Measurements from ENCODE around the gene PCBD1.

Gene PCBD1

DNA sequence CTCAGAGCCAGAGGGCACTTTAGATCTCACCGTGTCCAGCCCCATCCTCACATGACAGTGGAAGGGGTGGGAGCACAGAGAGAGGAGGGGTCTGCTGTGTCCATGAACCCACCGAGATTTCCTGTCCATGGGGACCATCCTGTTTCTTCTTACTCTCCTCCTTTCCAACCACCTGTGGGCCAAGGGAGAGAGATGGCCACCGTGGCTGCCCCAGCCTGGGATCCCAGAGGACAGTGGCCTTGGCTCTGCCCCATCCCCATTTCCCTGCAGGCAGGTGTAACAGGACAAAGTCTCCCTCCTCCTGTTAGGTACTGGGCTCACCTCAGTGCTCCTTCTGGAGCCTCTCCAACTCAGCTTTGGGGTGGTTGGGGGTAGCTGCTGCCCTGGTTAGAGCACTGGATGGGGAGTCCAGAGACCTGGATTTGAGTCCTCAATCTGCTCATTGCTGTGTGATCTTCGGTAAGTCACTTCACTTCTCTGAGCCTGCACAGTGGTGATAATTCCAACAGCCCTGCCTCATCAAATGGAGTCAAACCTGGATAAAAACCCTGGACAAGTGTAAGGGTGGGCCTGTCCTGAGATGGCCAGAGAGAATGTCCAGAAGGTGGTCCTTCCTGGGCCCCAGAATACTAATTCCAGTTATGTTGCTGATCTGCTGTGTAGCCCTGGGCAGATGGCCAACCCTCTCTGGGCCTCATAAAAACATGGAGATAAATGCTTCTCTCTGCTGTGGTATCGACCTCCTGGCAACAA, 17.8 kb upstream of the PCBD1 start:
- intact Hi-C loops (cut with DNase I): no loop called here
- peak in 1 of 42 donors; percentile 8 for DNase-seq

DNA sequence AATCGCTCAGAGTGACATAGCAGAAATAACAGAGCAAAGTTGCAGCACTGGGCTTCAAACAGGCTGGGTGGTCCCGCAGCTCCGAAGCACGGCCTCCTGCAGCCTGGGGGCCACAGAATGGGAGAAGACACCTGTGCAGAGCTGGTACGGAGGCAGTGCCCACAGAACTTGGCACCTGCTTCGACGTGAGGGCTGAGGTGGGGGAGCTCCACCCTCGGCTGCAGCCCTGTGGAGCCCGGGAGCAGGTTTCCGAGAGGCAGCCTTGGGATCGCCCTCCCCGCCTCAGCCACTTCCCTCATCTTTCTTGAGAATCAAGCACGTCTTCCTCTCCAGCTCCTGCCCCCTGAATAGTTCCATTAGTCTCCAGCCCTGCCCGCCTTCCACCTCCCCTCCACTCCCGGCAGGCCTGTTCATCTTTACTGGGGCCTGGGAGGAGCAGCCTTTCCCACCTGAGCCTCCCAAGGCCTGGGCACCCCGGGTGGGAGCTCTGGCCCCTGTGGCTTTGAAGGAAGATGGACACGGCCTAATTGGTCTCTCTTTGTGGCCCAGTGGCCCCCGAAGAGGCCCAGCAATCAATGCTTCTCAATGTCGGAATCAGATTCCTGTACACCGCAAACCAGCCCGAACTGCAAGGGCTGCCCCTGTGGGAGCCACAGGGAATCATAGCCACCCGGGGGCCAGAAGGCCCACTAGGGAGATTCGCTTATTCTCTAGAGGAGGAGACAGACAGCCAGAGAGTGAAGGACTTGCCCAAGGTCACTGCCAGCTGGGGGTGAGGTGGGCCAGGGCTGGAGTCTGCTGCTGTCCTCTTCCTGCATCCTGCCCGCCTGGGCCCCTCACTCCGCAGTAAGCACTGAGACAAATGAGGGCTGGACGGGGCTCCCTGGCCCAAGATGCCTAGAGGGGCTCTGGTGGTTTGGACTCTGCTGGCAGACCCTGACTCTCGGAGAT, 17.0 kb upstream of the PCBD1 start:
- peak in 2 of 42 donors; percentile 26 to 42 for DNase-seq
- intact Hi-C loops (cut with DNase I): no loop called here

DNA sequence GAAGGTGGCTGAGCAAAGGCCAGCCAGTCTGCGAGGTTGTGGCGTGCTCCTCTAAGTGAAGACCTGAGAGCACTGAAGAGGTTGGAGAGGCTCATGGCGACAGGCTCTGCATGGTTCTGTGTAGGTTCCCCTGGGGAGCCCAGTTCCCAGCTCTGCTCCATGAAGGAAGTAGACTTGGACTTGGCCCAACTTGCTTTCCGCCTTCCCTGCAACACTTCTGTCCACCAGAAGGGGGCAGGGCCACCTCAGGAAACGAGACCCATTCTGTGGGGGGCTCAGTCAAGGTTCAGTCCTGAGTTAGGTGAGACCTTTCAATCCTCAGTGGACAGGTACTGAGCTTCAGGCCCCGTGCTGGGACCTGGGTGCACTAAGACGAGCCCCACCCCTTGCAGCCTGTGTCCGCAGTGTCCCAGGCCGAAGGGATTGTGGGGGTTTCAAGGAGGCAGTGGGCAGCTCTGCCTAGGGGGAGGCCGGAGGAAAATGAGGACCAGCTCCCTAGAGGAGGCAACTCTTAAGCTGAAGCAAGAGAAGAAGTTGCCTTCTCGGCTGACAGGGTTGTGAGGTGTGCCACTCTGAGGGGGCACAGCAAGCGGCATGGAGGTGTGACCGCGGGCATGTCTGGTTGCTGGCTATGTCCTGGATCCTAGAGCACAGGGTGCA, 15.0 kb upstream of the PCBD1 start:
- peak in 41 of 42 donors; percentile 45 to 88 (median 72) for DNase-seq

DNA sequence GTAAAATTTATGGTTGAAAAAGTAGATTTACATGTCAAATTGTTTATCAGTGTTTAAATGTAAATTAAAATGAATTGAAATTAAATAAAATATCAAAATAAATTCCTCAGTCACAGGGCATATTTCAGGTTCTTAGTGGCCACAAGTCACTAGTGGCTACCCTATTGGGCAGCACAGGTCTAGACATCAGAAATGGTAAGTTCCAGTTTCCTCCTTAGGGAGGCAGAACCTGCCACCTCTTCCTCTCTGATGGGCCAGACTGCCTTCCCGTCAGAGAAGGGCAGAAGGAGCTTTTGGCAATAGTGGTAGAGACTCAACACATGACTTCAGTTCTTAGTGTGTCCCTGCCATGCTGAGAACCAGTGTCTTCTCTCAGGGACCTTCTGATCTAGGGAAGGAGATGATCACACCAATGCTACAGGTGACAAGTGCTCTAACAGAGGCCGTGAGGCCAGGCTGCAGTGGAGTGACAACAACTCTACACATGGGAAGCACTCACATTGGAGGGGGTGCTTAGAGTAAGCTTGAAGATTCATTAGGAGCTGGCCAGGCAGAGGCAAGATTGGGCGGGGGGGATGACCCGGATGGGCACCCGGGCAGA, 14.4 kb upstream of the PCBD1 start:
- DNase-seq: no peak
- intact Hi-C loops (cut with DNase I): no loop called here

More for the DNA sequence above, 15.0 kb upstream of the PCBD1 start:
- intact Hi-C loops (cut with DNase I): no loop called here

DNA sequence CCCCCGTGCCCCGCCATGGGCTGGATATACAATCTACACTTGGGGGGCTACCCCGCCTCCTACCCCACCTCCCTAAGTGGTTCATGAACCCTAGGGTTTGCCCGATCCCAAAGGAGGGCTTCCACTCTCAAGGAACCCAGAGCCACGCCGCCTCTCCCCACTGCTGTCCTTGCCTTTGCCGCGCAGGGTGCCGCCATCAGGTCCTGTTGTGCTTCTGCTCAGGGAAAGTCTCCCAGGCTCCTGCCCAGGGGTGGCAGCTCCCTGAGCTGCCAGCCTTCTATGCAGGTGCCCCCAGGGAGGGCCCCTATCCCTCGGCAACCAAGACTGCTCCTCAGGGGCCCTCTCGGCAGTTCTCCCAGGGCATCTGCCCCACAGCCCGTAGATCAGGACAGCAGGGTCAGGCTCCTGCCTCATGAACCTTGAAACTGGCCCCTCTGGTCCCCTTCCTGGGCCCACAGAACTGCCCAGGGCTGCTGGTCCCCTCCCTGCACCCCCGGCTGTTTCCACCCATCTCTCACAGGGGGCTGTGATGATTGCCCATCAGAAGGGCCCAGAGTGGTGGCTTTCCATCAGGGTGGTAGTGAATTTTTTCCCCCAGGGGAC, 13.0 kb upstream of the PCBD1 start:
- intact Hi-C loops (cut with DNase I): no loop called here
- DNase-seq: peak in 1 of 42 donors; percentile 19

DNA sequence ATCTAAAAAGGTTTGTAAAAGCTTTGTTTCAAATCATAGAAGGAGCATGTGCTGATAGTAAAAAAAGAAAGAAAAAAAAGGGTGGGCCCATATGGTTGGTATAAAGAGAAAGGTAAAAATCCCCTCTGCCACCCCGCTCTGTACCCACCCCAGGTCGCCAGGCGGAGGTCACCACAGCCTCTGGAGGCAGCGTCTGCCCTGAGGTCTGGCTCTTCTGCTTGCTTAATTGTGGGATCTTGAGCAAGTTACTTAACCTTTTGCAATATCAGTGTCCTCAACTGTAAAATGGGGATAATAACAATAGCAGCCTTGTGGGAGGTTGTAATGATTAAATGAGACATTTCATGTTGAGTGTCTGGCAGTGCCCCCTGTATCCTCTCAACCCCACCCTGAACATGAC, 10.7 kb upstream of the PCBD1 start:
- intact Hi-C loops (cut with DNase I): no loop called here
- DNase-seq: peak in 1 of 42 donors; percentile 16

DNA sequence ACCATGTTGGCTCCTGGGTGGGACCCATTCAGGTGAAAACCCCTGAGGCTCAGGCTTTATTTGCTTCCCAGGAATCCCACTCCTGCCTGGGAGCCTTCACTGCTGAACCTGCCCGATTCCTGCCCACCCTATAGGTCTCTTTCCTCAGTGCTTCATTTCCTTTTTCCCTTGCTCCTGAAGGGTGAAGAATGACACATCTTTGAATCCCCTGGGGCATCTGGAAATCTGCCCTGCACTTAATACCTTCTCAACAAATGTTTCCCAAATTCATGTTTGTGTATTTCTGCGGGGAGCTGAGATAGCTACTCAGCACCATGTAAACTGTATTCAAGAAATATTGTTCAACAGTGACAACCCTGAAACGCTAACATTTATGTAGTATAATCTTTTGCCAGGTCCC, 10.3 kb upstream of the PCBD1 start:
- intact Hi-C loops (cut with DNase I): no loop called here
- DNase-seq: peak in 2 of 42 donors; percentile 13 to 18

DNA sequence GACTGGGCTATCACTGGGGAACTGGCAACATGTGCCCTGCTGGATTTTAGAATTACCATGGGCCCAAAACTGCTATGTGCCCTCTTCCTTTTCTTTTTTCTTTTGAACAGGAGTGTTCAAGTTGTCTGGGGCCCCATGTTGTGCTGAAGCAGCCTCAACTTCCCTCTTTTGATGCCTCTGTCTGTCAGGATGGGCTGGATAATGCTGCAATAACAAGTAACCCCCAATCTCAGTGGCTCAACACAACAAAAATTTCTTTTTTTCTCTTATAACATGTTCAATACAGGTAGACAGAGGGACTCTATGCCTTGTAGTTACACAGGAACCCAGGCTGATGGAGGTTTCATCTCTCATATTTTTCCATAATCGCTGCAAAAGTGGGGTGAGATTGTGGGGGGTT, 8.2 kb upstream of the PCBD1 start:
- intact Hi-C loops (cut with DNase I): no loop called here
- DNase-seq: no peak

DNA sequence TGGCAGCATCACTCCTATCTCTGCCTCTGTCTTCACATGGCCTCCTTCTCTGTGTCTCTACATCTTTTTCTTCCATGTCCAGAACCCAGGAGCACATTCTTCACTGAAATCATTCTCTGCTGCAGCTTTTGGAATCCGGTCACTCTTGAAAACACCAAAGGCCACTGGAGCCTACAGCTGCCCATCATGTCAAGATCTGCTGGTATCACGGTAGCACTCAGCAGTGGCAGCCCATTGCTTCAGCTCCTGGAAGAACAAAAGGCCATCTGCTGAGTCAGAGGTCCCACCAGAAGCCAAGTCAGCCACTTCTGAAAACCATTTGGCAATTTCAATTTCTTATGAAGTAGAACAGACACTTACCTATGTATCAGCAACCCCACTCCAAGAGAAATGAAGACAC, 6.1 kb upstream of the PCBD1 start:
- intact Hi-C loops (cut with DNase I): no loop called here

DNA sequence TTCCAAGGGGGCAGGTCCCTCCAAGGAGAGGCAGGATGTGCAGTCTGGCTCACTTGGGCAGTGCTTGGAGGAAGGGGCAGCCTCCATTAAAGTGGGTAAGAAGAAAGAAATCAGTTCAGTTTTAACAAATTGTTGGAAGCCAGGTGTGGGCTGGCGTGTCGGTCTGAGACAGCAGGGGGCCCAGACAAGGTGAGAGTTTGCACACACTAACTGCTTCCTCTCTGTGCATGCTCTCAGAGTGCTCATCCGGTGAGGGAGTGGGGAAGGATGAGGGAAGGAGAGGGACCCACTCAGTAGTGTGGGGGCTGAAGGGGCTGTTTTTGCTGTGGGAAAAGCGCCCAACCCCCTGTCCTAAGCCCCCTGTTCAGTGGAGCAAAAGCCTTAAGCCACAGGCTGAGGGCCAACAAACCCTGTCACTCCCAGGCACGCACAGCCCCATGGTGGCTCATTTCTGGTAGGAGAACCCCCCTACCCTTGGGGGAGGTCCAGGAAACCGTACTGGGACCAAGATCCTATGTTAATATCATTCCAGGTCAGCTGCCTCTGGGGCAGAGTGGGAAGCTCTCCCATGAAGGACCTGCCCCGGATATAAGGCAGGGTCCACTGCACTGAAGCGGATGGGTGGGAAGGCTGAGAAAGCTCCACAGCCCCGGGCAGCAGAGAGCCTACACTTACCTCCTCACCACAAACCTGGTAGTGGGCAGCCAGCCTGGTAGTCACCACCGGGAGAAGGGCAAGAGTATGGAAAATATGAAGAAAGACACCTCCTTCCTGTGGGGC, 5.1 kb upstream of the PCBD1 start:
- DNase-seq: no peak
- intact Hi-C loops (cut with DNase I): no loop called here

More for the DNA sequence above, 6.1 kb upstream of the PCBD1 start:
- no peak for DNase-seq

DNA sequence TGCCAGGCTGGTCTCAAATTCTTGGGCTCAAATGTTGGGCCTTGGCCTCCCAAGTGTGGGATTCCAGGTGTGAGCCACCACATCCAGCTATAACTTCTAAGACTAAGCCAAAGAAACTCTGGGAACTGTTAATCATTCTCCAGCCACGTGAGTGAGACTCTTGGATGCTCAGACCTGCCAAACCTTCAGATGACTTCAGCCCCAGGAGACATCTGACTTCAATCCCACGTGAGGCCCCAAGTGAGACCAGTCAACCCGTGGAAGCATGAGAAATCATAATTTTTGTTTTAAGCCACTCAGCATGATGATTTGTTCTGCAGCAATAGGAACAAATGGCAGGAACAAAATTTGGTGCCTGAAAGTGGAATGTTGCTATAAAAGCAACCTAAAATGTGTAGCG, 4.3 kb upstream of the PCBD1 start:
- intact Hi-C loops (cut with DNase I): no loop called here
- DNase-seq: no peak

DNA sequence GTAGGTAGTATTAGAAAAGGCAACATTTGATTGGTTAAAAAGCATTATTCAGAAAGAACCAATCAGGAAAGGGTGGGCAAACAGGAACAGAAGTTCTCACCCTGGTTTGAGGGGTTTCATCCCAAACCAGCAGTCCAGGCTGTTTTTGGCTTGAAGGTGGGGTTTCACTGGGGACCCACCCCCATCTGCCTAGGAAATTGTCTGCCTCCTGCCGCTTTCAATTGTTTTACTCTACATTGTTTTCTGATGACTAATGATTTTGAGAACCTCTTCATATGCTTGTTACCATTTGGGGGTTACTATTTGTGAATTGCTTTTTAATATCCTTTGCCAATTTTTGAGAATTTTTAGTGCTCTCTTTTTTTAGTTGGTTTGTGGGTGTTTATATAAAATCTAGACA, 3.3 kb upstream of the PCBD1 start:
- no peak for DNase-seq
- intact Hi-C loops (cut with DNase I): no loop called here

DNA sequence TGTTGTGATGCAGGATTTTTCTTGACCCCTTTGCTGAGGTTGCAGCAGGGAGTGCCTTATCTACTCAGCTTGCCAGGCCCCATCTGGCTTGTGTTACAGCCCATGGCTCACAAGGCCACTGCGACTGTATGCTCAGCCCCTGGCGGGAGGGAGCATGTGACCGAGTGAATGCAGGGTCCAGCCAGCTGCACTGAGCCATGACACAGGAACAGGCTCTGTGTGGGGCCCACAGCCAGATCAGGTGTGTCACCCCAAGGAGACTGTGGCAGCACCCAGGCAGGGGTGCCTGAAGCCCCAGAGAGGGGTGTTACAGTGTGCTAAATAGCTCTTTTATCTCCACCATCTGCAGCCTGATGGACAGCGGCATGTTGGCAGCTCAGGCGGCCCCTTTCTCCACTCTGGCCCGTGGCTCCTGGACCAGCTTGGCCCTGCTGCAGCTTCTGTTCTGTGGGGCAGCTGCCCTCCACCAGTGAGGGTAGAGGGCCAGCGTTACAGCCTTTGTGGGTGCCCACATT, 2.6 kb upstream of the PCBD1 start:
- intact Hi-C loops (cut with DNase I): no loop called here
- peak; percentile 38 to 87 (median 72) for DNase-seq

DNA sequence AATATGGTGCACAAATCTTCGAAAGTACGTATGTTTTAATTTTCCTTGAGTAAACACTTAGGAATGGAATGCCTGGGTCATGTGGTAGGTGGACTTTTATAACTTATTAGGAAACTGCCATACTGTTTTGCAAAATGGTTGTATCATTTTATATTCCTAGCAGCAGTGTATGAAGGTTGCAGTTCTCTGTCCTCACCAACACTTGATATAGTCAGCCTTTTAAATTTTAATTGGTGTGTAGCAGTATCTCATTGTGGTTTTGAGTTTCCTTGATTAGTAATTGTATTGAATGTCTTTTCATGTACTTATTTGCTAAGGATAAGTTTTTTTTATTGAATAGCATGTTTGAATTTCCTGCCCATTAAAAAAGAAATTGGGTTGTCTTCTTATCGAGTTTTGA, 926 bp upstream of the PCBD1 start:
- no peak for DNase-seq
- intact Hi-C loops (cut with DNase I): no loop called here

DNA sequence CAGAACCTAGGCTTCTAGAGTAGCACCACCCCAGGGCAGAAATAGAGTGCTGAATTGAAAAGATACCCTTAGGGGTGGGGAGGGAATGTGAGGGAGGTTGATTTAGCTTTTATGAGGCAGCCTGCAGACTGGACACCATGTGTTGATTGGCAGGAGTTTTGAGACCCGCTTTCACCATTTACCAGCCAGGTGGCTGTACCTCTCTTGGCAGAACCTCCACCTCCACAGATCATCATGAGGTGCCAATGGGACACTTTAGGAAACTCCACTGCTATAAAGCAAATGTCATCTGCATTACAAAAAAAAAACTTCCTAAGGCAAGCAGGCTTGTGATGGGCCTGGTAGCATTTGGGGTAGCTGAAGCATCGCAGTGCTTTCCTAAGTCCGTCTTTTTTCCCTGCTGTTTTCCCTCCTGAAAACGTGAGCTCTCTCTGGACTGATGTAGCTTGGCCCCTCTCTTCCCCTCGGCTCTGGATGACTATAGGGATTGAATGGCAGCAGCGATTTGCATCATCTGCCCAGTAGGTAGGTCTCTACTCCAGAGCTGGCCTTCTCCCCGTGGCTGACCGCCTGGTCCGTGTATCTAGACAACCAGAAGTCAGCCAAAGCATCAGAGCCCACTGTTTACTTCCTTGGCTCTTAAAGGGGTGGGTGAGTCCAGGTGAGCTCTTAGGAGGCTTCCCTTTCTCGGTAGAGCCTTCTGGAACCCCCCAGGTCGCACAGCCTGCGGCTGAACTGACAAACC, 1.3 kb downstream of the PCBD1 start:
- intact Hi-C loops (cut with DNase I): no loop called here
- no peak for DNase-seq

DNA sequence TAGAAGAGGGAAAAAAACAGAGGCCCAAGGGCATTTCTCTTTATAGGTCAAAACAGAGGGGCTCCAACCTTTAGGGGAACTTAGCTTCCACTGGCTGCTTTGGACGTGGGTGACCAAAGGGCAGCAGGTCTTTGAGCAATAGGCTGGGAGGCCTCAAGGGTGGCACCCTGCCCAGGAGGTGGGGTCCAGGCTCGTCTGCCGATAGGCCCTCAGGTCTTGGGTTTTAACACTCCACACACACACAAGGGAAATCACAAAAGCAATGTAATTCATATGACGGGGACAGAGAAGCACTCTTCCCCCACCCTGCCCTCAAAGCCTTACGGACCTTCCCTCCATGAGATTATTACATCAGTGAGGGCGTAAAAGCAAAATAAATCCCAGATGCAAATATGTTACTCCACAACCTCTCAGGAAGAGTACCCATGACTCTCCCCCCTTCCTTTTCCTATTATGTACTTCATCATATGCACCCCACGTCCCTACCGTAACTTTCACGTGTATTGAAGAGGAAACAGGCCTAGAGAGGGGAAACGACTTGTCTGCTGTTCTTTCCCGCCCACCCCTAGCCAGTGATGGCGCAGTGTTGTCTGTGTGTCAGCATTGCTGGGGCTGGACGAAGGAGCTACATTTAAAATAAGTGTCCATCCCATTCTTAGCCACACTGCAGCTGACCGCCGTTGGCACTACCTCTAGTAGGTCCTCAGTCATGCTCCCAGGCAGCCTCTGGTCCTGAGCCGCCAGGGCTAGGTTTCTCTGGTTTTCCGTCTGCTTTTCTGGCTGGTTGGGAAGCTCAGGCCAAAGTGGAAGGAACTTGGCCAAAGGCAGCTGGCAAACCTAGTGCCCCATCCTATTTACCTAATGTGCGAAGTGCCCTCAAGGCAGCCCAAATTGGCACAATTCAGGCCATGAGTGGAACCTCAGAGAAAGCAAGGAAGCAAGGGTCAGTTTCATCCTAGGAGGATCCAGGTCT, 2.1 kb downstream of the PCBD1 start:
- no peak for DNase-seq
- intact Hi-C loops (cut with DNase I): no loop called here
